Body of pancreas (tissue), 4 donors: Measurements from ENCODE around the gene SLC11A2. TPM values are rescaled to one million over a fixed set of nuclear protein-coding genes. Genes with fewer than 3 reads are reported as not detected.
"Not testable (repeated sequence)": the region's sequence is repeated elsewhere in the genome, so short reads cannot be mapped to it uniquely, and the experiment has no call there.

ENCODE experiments used
- ATAC-seq: fragments of 150-250 bp; one replicate; pipeline ENCODE4 v1.9.1; 2016
- DNase-seq, 4 donors: peaks; one replicate each; pipeline ENCODE4 v3.0.0-alpha.2; 2019
- H3K27ac ChIP-seq, 4 donors: fragments of 200-600 bp; sonication (generic); 1 replicate in 3 of 4; 2 replicates in 1 of 4; pipeline versions ENCODE4 v1.5.1 to v1.6.1; 2016 to 2019; ENCODE audit warnings: mild to moderate bottlenecking in 1 of 4, mixed read lengths in 1 of 4, moderate library complexity in 1 of 4
- H3K27me3 ChIP-seq, 2 donors: fragments of 200-600 bp; sonication (generic); one replicate each; pipeline ENCODE4 v1.6.0; 2016; ENCODE audit warnings: mild to moderate bottlenecking in 1 of 2
- H3K36me3 ChIP-seq, 2 donors: fragments of 200-600 bp; sonication (generic); replicated peaks in 1 of 2; 2 replicates each; pipeline ENCODE4 v1.5.1; 2016; ENCODE audit warnings: low read depth in 2 of 2; ENCODE audit not compliant: insufficient read depth in 1 of 2
- H3K4me1 ChIP-seq: fragments of 200-600 bp; sonication (generic); one replicate; pipeline ENCODE4 v1.6.0; 2016
- H3K4me3 ChIP-seq, 2 donors: fragments of 200-600 bp; sonication (generic); 1 replicate in 1 of 2; 2 replicates in 1 of 2; pipeline ENCODE4 v1.5.1; 2016 to 2019
- H3K9me3 ChIP-seq, 3 donors: fragments of 200-600 bp; sonication (generic); 1 replicate in 2 of 3; 2 replicates in 1 of 3; pipeline ENCODE4 v1.5.1; 2016
- CTCF ChIP-seq, 7 experiments: fragments of 450-650 bp in 4 of 7; fragments of 200-600 bp in 3 of 7; sonication (generic) in 3 of 7; IDR thresholded peaks; one replicate each; pipeline ENCODE4 v1.5.1; 2016 to 2019; ENCODE audit warnings: antibody characterized with exemption in 7 of 7
- POLR2A ChIP-seq, 3 donors: fragments of 450-650 bp; IDR thresholded peaks; one replicate each; pipeline ENCODE4 v1.6.1; 2016; ENCODE audit warnings: antibody characterized with exemption in 3 of 3, mild to moderate bottlenecking in 2 of 3
- WGBS, 2 donors: methylation state at CpG; one replicate each; pipeline ENCODE4 v1.1.5; 2017; 5-methylcytosine and 5-hydroxymethylcytosine counted together
- intact Hi-C: fragments of 100-400 bp; cut with DNase I; formaldehyde crosslinking; loops from one replicate; pipeline ENCODE4 v1.15.1; 2023
- total RNA-seq, 2 donors: library from RNA; depleted of rRNA; stranded (reverse); fragments of >200 nt; gene quantifications; one replicate each; pipeline ENCODE4 v1.1.0, GENCODE V29; 2016

The SLC11A2 gene
- total RNA-seq, 2 donors from 2014 or later, result 53.2 to 55.0 TPM

DNA sequence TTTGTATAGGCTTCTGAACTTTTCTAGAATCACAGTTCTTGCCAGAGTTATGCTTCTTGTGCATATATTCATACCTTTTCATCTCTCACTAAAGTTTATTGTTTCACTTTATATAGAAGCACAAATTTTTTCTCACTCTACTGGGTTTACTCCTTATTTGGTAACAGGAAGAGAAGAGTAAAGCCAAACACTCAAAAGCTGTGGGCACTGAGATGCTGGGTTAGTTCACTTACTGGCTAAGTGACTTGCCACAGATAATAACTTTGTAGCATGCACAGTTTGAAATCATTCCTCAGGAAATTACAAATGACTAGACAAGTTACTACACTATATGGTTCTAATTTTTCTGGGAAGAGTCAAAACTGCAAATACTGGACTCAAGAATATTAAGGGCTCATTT is 66.1 kb downstream of the SLC11A2 start:
- no peak for ATAC-seq
- no peak for DNase-seq
- H3K27me3 ChIP-seq, result no peaks in the 10 kb centered on the region
- no peak overlapping the region for H3K27ac ChIP-seq
- no peaks in the 10 kb centered on the region for H3K9me3 ChIP-seq
- no peak overlapping the region for H3K4me3 ChIP-seq
- intact Hi-C loops, result no loop called here
- H3K36me3 ChIP-seq, result no peaks in the 10 kb centered on the region
- no peaks in the 10 kb centered on the region for H3K4me1 ChIP-seq
- no peak for TF ChIP-seq CTCF (IDR thresholded peaks at IDR 0.05)
- no peak for TF ChIP-seq POLR2A (IDR thresholded peaks at IDR 0.05)

GRCh38 chr12:50955697-50956096 is 70.5 kb downstream of the SLC11A2 start:
- H3K27me3 ChIP-seq, result no peaks in the 10 kb centered on the region
- H3K27ac ChIP-seq, result no peak overlapping the region
- DNase-seq, result no peak
- intact Hi-C loops, result no loop called here
- WGBS, 2 donors, result 64 to 70% methylated on average over 2 of the region's 2 CpGs
- ATAC-seq, result no peak
- H3K4me1 ChIP-seq, result no peaks in the 10 kb centered on the region
- H3K9me3 ChIP-seq, result no peaks in the 10 kb centered on the region
- TF ChIP-seq CTCF (IDR thresholded peaks at IDR 0.05) (no peak), POLR2A (IDR thresholded peaks at IDR 0.05) (no peak)
- no peak overlapping the region for H3K4me3 ChIP-seq
- no peaks in the 10 kb centered on the region for H3K36me3 ChIP-seq

- no peak for DNase-seq
- TF ChIP-seq POLR2A (IDR thresholded peaks at IDR 0.05) (no peak), CTCF (IDR thresholded peaks at IDR 0.05) (no peak)
- 86 to 95% methylated on average over 1 of the region's 1 CpG for WGBS, 2 donors
- no peaks in the 10 kb centered on the region for H3K36me3 ChIP-seq
- H3K9me3 ChIP-seq, result no peaks in the 10 kb centered on the region
- no peaks in the 10 kb centered on the region for H3K4me1 ChIP-seq
- no peak overlapping the region for H3K4me3 ChIP-seq
- no peak for ATAC-seq
- no peak overlapping the region for H3K27ac ChIP-seq
- H3K27me3 ChIP-seq, result no peaks in the 10 kb centered on the region
- intact Hi-C loops, result no loop called here
Observed at GRCh38 chr12:50955288-50955687, 70.9 kb downstream of the SLC11A2 start.

GRCh38 chr12:50954789-50955188 is 71.4 kb downstream of the SLC11A2 start:
- H3K27ac ChIP-seq, H3K27me3 ChIP-seq, H3K36me3 ChIP-seq, DNase-seq, ATAC-seq, intact Hi-C loops, H3K4me3 ChIP-seq, H3K4me1 ChIP-seq, H3K9me3 ChIP-seq: not testable (repeated sequence)
- 84 to 93% methylated on average over 2 of the region's 2 CpGs for WGBS, 2 donors

DNA sequence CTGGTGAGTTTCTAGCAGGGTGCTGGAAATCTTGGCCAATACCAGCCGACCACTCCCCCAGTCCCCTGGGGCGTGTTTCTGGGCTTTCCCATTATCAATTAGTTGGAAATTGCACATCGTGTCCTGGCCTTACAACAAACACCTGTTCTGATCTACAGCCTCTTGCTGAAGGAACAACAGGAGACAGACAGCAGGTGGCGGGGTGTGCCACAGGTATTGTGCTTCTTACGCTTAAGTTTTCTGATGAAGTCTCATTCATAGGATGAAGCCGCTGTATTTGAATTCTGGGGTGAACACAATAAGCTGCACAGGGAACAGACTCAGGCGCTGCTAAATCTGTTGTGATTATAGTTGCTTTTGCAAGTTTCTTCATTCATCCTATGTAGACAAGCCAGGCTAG is 73.1 kb downstream of the SLC11A2 start:
- no peak for TF ChIP-seq POLR2A (IDR thresholded peaks at IDR 0.05)
- no peak for TF ChIP-seq CTCF (IDR thresholded peaks at IDR 0.05)
- ATAC-seq (no peak), DNase-seq (no peak)
- Histone ChIP-seq H3K27ac (no peak overlapping the region), H3K4me1 (no peaks in the 10 kb centered on the region), H3K36me3 (no peaks in the 10 kb centered on the region), H3K27me3 (no peaks in the 10 kb centered on the region), H3K4me3 (no peak overlapping the region), H3K9me3 (no peaks in the 10 kb centered on the region)
- WGBS, 2 donors, result 75 to 81% methylated on average over 7 of the region's 7 CpGs
- intact Hi-C loops, result no loop called here
